Kidney (tissue), 14 donors: ENCODE measurements around the gene EDC3. TPM values are rescaled to one million over a fixed set of nuclear protein-coding genes. Genes with fewer than 3 reads are reported as not detected.

Experiments used
- DNase-seq, 5 donors: peaks; one replicate each; pipeline ENCODE4 v3.0.0-alpha.2; 2013 to 2020
- FAIRE-seq: peaks from 2 replicates; lab custom pipeline; 2012; peaks lifted over from hg19 to GRCh38; lab: Jason Lieb, UNC
- H3K27ac ChIP-seq, 2 donors: one replicate each; pipeline ENCODE4 v1.7.0; 2013; ENCODE audit warnings: low read depth in 2 of 2, low read length in 2 of 2, inconsistent platforms in 1 of 2
- H3K27me3 ChIP-seq: one replicate; pipeline ENCODE4 v1.7.1; 2013; ENCODE audit warnings: low read length, inconsistent platforms; ENCODE audit not compliant: control insufficient read depth, insufficient read depth
- H3K36me3 ChIP-seq, 3 donors: one replicate each; pipeline versions ENCODE4 v1.7.0 to v1.7.1; 2013; ENCODE audit warnings: low read length in 3 of 3, control low read depth in 1 of 3, inconsistent platforms in 1 of 3; ENCODE audit not compliant: insufficient read depth in 3 of 3, control insufficient read depth in 2 of 3
- H3K4me1 ChIP-seq, 3 donors: one replicate each; pipeline versions ENCODE4 v1.7.0 to v1.7.1; 2013; ENCODE audit warnings: low read length in 3 of 3, inconsistent platforms in 1 of 3, low read depth in 1 of 3; ENCODE audit not compliant: control insufficient read depth in 2 of 3, insufficient read depth in 2 of 3
- H3K4me3 ChIP-seq, 3 donors: one replicate each; pipeline versions ENCODE4 v1.7.0 to v1.8.1; 2013; ENCODE audit warnings: low read length in 3 of 3, control low read depth in 1 of 3, inconsistent platforms in 1 of 3
- H3K9ac ChIP-seq, 3 donors: one replicate each; pipeline versions ENCODE4 v1.7.0 to v1.7.1; 2013; ENCODE audit warnings: low read length in 3 of 3, control low read depth in 1 of 3, inconsistent platforms in 1 of 3
- H3K9me3 ChIP-seq, 3 donors: one replicate each; pipeline versions ENCODE4 v1.7.0 to v1.7.1; 2013; ENCODE audit warnings: low read length in 3 of 3, control low read depth in 1 of 3, inconsistent platforms in 1 of 3; ENCODE audit not compliant: control insufficient read depth in 2 of 3, insufficient read depth in 1 of 3
- intact Hi-C: fragments of 100-400 bp; cut with DNase I; formaldehyde crosslinking; loops from one replicate; pipeline ENCODE4 v1.11.1; 2022
- polyA plus RNA-seq: library from polyadenylated mRNA; stranded (reverse); fragments of 350-450 nt; fragmentation: Illumina TruSeq; extraction: RNeasy Lipid Tissue Mini Kit (QIAGEN cat#74804); gene quantifications from one replicate; pipeline ENCODE4 v1.2.3, GENCODE V29; 2014; ENCODE audit warnings: low read depth, low replicate concordance; ENCODE audit not compliant: insufficient read depth
- total RNA-seq: library from RNA; stranded (reverse); fragmentation: NEBNext Ultra II Directional; extraction: Animal tissue kit (Norgen Biotek cat#: 25700); gene quantifications from one replicate; pipeline ENCODE4 v1.2.1, GENCODE V29; 2021
- TF ChIP-seq, protein P1 (sequence below): IDR thresholded peaks from 3 replicates; pipeline ENCODE4 v1.5.1; 2012; ENCODE audit warnings: mild to moderate bottlenecking, moderate library complexity, borderline replicate concordance; ENCODE audit not compliant: insufficient read depth; ENCODE audit errors: extremely low read depth
- donor health status: control.
- donor health status: control.
- donor health status: control.
- donor health status: control.
- donor health status: control.
- donor health status: DM: yes; HTN: yes; CAD: no.
- donor health status: Normal renal cell carcinoma (clear cell type).

EDC3 gene
- total and polyA plus RNA-seq, 2 donors from 2014 or later: 11.5 to 27.7 TPM

DNA sequence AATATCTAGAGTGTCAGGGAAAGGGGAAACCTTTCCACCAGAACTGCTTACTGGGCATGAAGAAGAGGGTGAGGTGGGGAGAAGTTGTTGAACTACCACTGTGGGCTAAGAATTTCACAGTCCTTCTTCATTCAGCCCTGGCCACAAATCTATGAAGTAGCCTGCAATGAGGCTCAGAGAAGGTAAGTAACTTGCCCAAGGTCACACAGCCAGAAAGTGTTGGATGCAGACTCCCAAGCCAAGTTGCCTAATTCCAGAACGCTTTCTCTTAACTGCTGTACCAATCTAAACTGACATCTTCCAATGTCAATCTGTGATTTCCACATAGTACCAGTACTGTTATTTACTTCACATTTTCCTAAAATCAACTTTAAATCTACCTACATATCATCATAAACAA is 27.4 kb upstream of the EDC3 start:
- Histone ChIP-seq H3K27me3 (peaks cover 9% of the 10 kb centered on the region), H3K9ac (no peak overlapping the region), H3K4me1 (peaks cover 0 to 4% (median 0%) of the 10 kb centered on the region in 3 donors), H3K4me3 (no peak overlapping the region), H3K27ac (no peak overlapping the region), H3K36me3 (no peaks in the 10 kb centered on the region), H3K9me3 (no peaks in the 10 kb centered on the region)
- TF ChIP-seq, protein P1, sequence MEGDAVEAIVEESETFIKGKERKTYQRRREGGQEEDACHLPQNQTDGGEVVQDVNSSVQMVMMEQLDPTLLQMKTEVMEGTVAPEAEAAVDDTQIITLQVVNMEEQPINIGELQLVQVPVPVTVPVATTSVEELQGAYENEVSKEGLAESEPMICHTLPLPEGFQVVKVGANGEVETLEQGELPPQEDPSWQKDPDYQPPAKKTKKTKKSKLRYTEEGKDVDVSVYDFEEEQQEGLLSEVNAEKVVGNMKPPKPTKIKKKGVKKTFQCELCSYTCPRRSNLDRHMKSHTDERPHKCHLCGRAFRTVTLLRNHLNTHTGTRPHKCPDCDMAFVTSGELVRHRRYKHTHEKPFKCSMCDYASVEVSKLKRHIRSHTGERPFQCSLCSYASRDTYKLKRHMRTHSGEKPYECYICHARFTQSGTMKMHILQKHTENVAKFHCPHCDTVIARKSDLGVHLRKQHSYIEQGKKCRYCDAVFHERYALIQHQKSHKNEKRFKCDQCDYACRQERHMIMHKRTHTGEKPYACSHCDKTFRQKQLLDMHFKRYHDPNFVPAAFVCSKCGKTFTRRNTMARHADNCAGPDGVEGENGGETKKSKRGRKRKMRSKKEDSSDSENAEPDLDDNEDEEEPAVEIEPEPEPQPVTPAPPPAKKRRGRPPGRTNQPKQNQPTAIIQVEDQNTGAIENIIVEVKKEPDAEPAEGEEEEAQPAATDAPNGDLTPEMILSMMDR: no peak
- intact Hi-C loops: no loop called here
- DNase-seq (no peak), FAIRE-seq (no peak)

DNA sequence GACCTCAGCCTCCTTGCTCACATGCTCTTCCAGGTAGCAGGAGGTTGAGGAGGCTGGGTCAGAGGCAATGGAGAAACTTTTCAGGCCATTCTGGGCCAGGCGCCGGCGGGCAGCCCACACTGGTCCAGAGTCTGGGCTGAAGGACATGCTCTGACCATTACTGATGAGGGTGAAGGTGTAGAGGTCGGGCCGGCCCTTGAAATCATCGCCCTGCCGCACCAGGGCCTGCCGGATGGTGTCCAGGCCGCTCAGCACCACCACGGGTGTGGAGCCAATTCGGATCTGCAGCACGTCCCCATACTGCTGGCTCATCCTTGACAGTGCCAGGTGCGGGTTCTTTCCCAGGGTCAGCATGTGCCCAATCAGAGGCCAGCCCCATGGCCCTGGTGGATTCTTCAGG is 26.8 kb upstream of the EDC3 start:
- Histone ChIP-seq H3K36me3 (no peaks in the 10 kb centered on the region), H3K4me1 (peaks cover 0 to 4% (median 0%) of the 10 kb centered on the region in 3 donors), H3K4me3 (no peak overlapping the region), H3K9me3 (no peaks in the 10 kb centered on the region), H3K27me3 (peaks cover 6% of the 10 kb centered on the region), H3K9ac (no peak overlapping the region), H3K27ac (no peak overlapping the region)
- DNase-seq: no peak
- no peak for FAIRE-seq
- TF ChIP-seq, protein P1: no peak
- intact Hi-C loops: no loop called here

DNA sequence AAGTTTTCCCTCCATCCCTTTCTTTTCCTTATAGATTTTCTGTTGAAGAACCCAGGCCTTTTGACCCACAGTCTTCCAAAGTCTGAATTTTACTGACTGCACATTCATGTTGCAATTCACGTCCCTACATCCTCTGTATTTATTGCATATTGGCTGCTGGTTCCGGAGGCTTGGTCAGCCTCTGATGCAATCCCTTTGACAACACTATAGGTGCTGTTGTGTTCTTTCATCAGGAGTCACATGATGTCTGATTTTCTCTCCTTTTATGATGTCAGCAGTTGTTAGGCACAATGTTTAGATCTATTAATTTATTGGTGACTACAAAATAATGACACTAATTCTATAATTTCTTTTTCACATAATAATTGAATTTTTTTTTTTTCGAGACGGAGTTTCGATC is 20.8 kb upstream of the EDC3 start:
- Histone ChIP-seq H3K9me3 (no peaks in the 10 kb centered on the region), H3K36me3 (no peaks in the 10 kb centered on the region), H3K27ac (no peak overlapping the region), H3K27me3 (no peaks in the 10 kb centered on the region), H3K4me1 (no peaks in the 10 kb centered on the region), H3K4me3 (no peak overlapping the region), H3K9ac (no peak overlapping the region)
- TF ChIP-seq, protein P1: no peak
- no peak for FAIRE-seq
- intact Hi-C loops: no loop called here
- no peak for DNase-seq

DNA sequence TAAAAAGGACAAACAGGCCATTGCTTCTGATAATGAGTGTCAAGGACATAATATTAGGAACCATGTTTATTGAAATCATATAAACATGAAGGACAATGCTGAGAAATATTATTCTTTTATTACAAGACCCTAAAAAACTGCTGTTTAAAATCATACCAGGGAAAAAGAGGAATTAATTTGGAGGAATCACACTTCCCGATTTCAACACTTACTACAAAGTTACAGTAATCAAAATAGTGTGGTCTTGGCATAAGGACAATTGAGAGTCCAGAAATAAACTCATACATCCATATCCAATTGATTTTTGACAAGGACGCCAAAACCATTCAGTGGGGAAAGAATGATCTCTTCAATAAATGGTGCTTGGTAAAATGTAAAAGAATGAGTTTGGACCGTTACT is 16.5 kb upstream of the EDC3 start:
- Histone ChIP-seq H3K27me3 (no peaks in the 10 kb centered on the region), H3K9ac (no peak overlapping the region), H3K27ac (no peak overlapping the region), H3K4me3 (no peak overlapping the region), H3K36me3 (no peaks in the 10 kb centered on the region), H3K4me1 (no peaks in the 10 kb centered on the region), H3K9me3 (no peaks in the 10 kb centered on the region)
- no peak for FAIRE-seq
- intact Hi-C loops: no loop called here
- TF ChIP-seq, protein P1: no peak
- DNase-seq: no peak
